HepG2 (cell line): Measurements from ENCODE around the gene CEBPB. TPM values are rescaled to one million over a fixed set of nuclear protein-coding genes. Genes with fewer than 3 reads are reported as not detected.

Experiments used
- ARID3A ChIP-seq: IDR thresholded peaks from 2 replicates; pipeline ENCODE4 v1.6.1; 2012; ENCODE audit warnings: low read depth, low read length, improper control_type of control experiment
- CHCHD3 ChIP-seq: sonication (generic); formaldehyde crosslinking; IDR thresholded peaks from 2 replicates; pipeline ENCODE4 v1.8.0; 2022; ENCODE audit warnings: mild to moderate bottlenecking, missing genetic modification reagents, moderate library complexity
- ELK4 ChIP-seq: sonication (generic); formaldehyde crosslinking; IDR thresholded peaks from 2 replicates; pipeline ENCODE4 v1.9.0; 2021; ENCODE audit warnings: missing genetic modification reagents, borderline replicate concordance
- FOSL2 ChIP-seq: sonication (generic); formaldehyde crosslinking; IDR thresholded peaks from 2 replicates; pipeline ENCODE4 v1.4.0; 2020; ENCODE audit warnings: missing genetic modification reagents
- KDM5A ChIP-seq: fragments of 200-600 bp; sonication (generic); IDR thresholded peaks from 2 replicates; pipeline ENCODE4 v1.7.0; 2018; ENCODE audit warnings: antibody characterized with exemption, mild to moderate bottlenecking, low read length, borderline replicate concordance
- NKX3-1 ChIP-seq: sonication (generic); formaldehyde crosslinking; IDR thresholded peaks from 2 replicates; pipeline ENCODE4 v1.5.0; 2020; ENCODE audit warnings: missing genetic modification reagents
- NR2F1 ChIP-seq, 2 experiments: fragments of 450-650 bp in 1 of 2; formaldehyde crosslinking in 1 of 2; IDR thresholded peaks; 2 replicates each; pipeline versions ENCODE4 v1.5.0 to v1.6.1; 2016 to 2020; ENCODE audit warnings: mild to moderate bottlenecking in 1 of 2, missing compliant biosample characterization in 1 of 2, missing genetic modification reagents in 1 of 2, moderate library complexity in 1 of 2
- THRA ChIP-seq: sonication (generic); formaldehyde crosslinking; IDR thresholded peaks from 2 replicates; pipeline ENCODE4 v1.4.0; 2020; ENCODE audit warnings: missing genetic modification reagents, borderline replicate concordance
- ZBTB40 ChIP-seq, 2 experiments: fragments of 450-650 bp in 1 of 2; sonication (generic) in 1 of 2; formaldehyde crosslinking in 1 of 2; IDR thresholded peaks; 2 replicates each; pipeline versions ENCODE4 v1.6.1 to v1.8.0; 2016 to 2022; ENCODE audit warnings: antibody characterized with exemption in 1 of 2, mild to moderate bottlenecking in 1 of 2, missing genetic modification reagents in 1 of 2
- ZNF10 ChIP-seq: sonication (generic); formaldehyde crosslinking; IDR thresholded peaks from 2 replicates; pipeline ENCODE4 v1.4.0; 2020; ENCODE audit warnings: mild to moderate bottlenecking, low read depth, missing genetic modification reagents, borderline replicate concordance
- ZNF441 ChIP-seq: sonication (generic); formaldehyde crosslinking; IDR thresholded peaks from 2 replicates; pipeline ENCODE4 v1.7.0; 2021; ENCODE audit warnings: missing genetic modification reagents, borderline replicate concordance
- ZNF547 ChIP-seq: sonication (generic); formaldehyde crosslinking; IDR thresholded peaks from 2 replicates; pipeline ENCODE4 v1.5.1; 2020; ENCODE audit warnings: mild to moderate bottlenecking, missing genetic modification reagents
- ZSCAN25 ChIP-seq: sonication (generic); formaldehyde crosslinking; IDR thresholded peaks from 2 replicates; pipeline ENCODE4 v1.8.0; 2022; ENCODE audit warnings: mild to moderate bottlenecking, missing genetic modification reagents
- polyA plus RNA-seq, 8 experiments: library from polyadenylated mRNA; depleted of rRNA in 3 of 8; stranded (reverse) in 7 of 8; unstranded in 1 of 8; fragments of >200 nt; fragmentation: Illumina TruSeq in 4 of 8; extraction: Trizol in 4 of 8; gene quantifications; 2 replicates each; pipeline versions ENCODE4 v1.2.1 to v1.2.3, GENCODE V29; 2011 to 2016; ENCODE audit warnings: low read depth in 4 of 8, missing spikeins in 1 of 8, mixed read lengths in 1 of 8; ENCODE audit not compliant: insufficient read depth in 1 of 8
- total RNA-seq, 5 experiments: library from RNA; depleted of rRNA; stranded (reverse); fragments of >200 nt; fragmentation: Illumina TruSeq; extraction: Trizol; gene quantifications; 2 replicates each; pipeline ENCODE4 v1.2.3, GENCODE V29; 2016; ENCODE audit warnings: low read depth in 1 of 5

CEBPB gene
- total and polyA plus RNA-seq, 2 of the 13 experiments (the other 11 are each of a cell fraction or from before 2014, with no cell fraction given), result 18.5 to 28.2 TPM

GRCh38 chr20:50172347-50173013 lies 18.1 kb upstream of the CEBPB start (continued):
- peak; percentile 8; the same call in 1 of the 2 replicates for TF ChIP-seq ARID3A
- no peak for TF ChIP-seq ZBTB40 (IDR thresholded peaks at IDR 0.05)
- TF ChIP-seq ZBTB40 (CRISPR knock-in tag; IDR thresholded peaks at IDR 0.05), result peak; percentile 92
- TF ChIP-seq THRA, result peak; percentile 92
- TF ChIP-seq FOSL2 (CRISPR knock-in tag), result peak; percentile 71
- peak; percentile 88; the same call in 1 of the 2 replicates for TF ChIP-seq ZNF441 (CRISPR knock-in tag)
- no peak for TF ChIP-seq NR2F1 (CRISPR knock-in tag; IDR thresholded peaks at IDR 0.05)
- TF ChIP-seq ZNF10 (CRISPR knock-in tag), result no peak
- peak; percentile 74 for TF ChIP-seq ZSCAN25 (CRISPR knock-in tag)
- TF ChIP-seq KDM5A, result peak; percentile 63; the same call in 1 of the 2 replicates
- TF ChIP-seq NKX3-1 (CRISPR knock-in tag), result peak; percentile 93
- TF ChIP-seq CHCHD3, result 0 out of 2 replicates have a peak, but pooled peaks have one; percentile 55
- TF ChIP-seq ELK4 (CRISPR knock-in tag), result peak; percentile 59; the same call in 1 of the 2 replicates
- TF ChIP-seq ZNF547, result peak; percentile 97
